Hematopoietic multipotent progenitor cell treated with erythropoietin and hydrocortisone succinate and interleukin-3 and kit ligand, for 17 days (in vitro differentiated cells): ENCODE data around the gene EMC10.

Experiments
- DNase-seq: peaks from one replicate; pipeline ENCODE4 v3.0.0-alpha.2; 2015; ENCODE audit warnings: low spot score

Gene EMC10

GRCh38 chr19:50497022-50497405 lies 20.7 kb downstream of the EMC10 start:
- DNase-seq, result no peak

GRCh38 chr19:50498219-50499056 lies 22.1 kb downstream of the EMC10 start:
- no peak for DNase-seq

GRCh38 chr19:50500060-50500752 lies 23.9 kb downstream of the EMC10 start:
- DNase-seq, result no peak

- DNase-seq, result no peak
Measured at GRCh38 chr19:50500753-50501151, 24.4 kb downstream of the EMC10 start.

- DNase-seq, result no peak
Measured at GRCh38 chr19:50501186-50501567, 24.9 kb downstream of the EMC10 start.

GRCh38 chr19:50501568-50502475 lies 25.5 kb downstream of the EMC10 start:
- DNase-seq, result no peak

- DNase-seq, result no peak
Measured at GRCh38 chr19:50505856-50506611, 29.7 kb downstream of the EMC10 start.

GRCh38 chr19:50506700-50507099 lies 30.4 kb downstream of the EMC10 start:
- no peak for DNase-seq

- no peak for DNase-seq
Measured at GRCh38 chr19:50507376-50507775, 31.1 kb downstream of the EMC10 start.

GRCh38 chr19:50508843-50509190 lies 32.5 kb downstream of the EMC10 start:
- no peak for DNase-seq

GRCh38 chr19:50509366-50509765 lies 33.1 kb downstream of the EMC10 start:
- no peak for DNase-seq

- DNase-seq, result no peak
Measured at GRCh38 chr19:50510121-50510670, 33.9 kb downstream of the EMC10 start.

- DNase-seq, result no peak
Measured at GRCh38 chr19:50510700-50511068, 34.4 kb downstream of the EMC10 start.

- DNase-seq, result peak; percentile 97
Measured at GRCh38 chr19:50511069-50511822, 34.9 kb downstream of the EMC10 start, which contains the start of gene JOSD2. TSS of gene JOSD2 (minus strand) at chr19:50511191. CDS start at chr19:50510431, 760 bp downstream.

GRCh38 chr19:50512112-50512998 lies 36.0 kb downstream of the EMC10 start:
- DNase-seq, result no peak

- no peak for DNase-seq
Measured at GRCh38 chr19:50512999-50513745, 36.9 kb downstream of the EMC10 start.

- no peak for DNase-seq
Measured at GRCh38 chr19:50513746-50514345, 37.5 kb downstream of the EMC10 start, which contains the start of gene ASPDH. TSS of gene ASPDH (minus strand) at chr19:50513913. CDS start at chr19:50513823, 90 bp downstream.
